PFSK-1 (cell line): ENCODE data around the gene RBM38.

Experiments
- FOXP2 ChIP-seq: optimal IDR thresholded peaks from 2 replicates; pipeline ENCODE3; 2011; ENCODE audit warnings: borderline replicate concordance, control low read depth, inconsistent platforms; ENCODE audit not compliant: insufficient read depth; ENCODE audit errors: extremely low read length, extremely low read depth
- REST ChIP-seq, 2 experiments: IDR thresholded peaks; 2 replicates each; pipeline versions ENCODE4 v1.6.1 to v1.8.0; 2011 to 2012; ENCODE audit warnings: low read depth in 2 of 2, low read length in 2 of 2, control low read depth in 1 of 2, inconsistent platforms in 1 of 2, mild to moderate bottlenecking in 1 of 2, moderate library complexity in 1 of 2; ENCODE audit not compliant: insufficient read depth in 1 of 2
- TAF1 ChIP-seq: IDR thresholded peaks from 2 replicates; pipeline ENCODE4 v1.6.1; 2012; ENCODE audit warnings: low read length, control low read depth, borderline replicate concordance; ENCODE audit not compliant: insufficient read depth

DNA sequence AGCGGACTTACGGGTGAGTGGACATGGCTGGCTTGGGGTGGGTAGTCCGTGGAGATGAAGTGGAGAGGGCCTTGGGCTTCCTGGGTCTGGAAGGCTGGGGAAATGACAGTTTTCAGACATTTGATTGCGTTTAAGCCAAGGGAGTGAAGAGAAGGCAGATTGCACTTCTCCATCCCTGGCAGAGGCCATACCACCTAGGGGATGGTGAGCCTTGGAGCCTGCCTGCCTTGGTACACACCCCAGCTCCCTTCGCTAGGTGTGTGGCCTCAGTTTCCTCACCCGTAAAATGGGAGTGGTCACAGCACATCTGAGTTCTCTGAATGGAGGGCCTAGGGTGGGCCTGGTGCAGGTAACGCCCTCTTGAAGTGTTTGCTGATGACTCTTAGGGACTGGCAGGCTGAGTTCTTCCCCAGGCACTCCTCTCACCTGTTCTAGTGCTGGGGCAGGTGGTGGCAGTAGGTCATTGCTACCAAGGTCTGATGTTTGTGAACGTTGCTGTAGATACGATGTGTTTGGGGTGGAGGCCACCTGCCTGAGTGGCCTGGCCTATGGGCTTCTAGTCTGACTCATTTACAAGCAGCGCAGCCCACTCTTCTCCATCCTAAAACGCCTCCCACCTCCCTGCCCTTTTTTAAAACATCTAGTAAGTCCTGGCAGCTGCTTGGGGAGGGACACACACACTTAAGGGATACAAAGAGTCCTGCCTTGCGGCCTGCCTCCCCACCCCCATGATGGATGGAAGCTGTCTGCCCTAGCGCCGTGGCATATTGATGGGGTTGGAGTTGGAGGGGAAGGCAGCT is 2.3 kb downstream of the RBM38 start:
- TF ChIP-seq TAF1 (no peak), REST (IDR thresholded peaks at IDR 0.05; ENCODE audit: insufficient read depth in 1 of 2, low read depth in 2 of 2, low read length in 2 of 2) (no peak), FOXP2 (no peak)
